Activated CD4-positive, alpha-beta T cell treated with anti-CD3 and anti-CD28 coated beads for 24 hours (primary cell): Measurements from ENCODE around the gene KCNJ18.
"Not testable (repeated sequence)": the region's sequence is repeated elsewhere in the genome, so short reads cannot be mapped to it uniquely, and the experiment has no call there.

Experiments
- DNase-seq, 2 donors: peaks; one replicate each; pipeline ENCODE4 v3.0.0-alpha.2; 2020; ENCODE audit warnings: low read depth in 2 of 2

The KCNJ18 gene

GRCh38 chr17:21691883-21692703 is at the start of gene KCNJ18:
Gene KCNJ18, plus strand, starts transcription at chr17:21692523. Its CDS starts 10,264 bp downstream, at chr17:21702787.
- DNase-seq, result not testable (repeated sequence)

- DNase-seq, result not testable (repeated sequence)
Observed at GRCh38 chr17:21648125-21648524, 44.2 kb upstream of the KCNJ18 start.

GRCh38 chr17:21650043-21650442 is 42.3 kb upstream of the KCNJ18 start:
- not testable (repeated sequence) for DNase-seq

- DNase-seq, result not testable (repeated sequence)
Observed at GRCh38 chr17:21652049-21652448, 40.3 kb upstream of the KCNJ18 start.

- not testable (repeated sequence) for DNase-seq
Observed at GRCh38 chr17:21653211-21653610, 39.1 kb upstream of the KCNJ18 start.

- DNase-seq, result not testable (repeated sequence)
Observed at GRCh38 chr17:21656518-21657309, 35.6 kb upstream of the KCNJ18 start.

GRCh38 chr17:21659635-21660034 is 32.7 kb upstream of the KCNJ18 start:
- not testable (repeated sequence) for DNase-seq

GRCh38 chr17:21661455-21661854 is 30.9 kb upstream of the KCNJ18 start:
- DNase-seq, result not testable (repeated sequence)

GRCh38 chr17:21663166-21663565 is 29.2 kb upstream of the KCNJ18 start:
- DNase-seq, result not testable (repeated sequence)

- not testable (repeated sequence) for DNase-seq
Observed at GRCh38 chr17:21663614-21664474, 28.5 kb upstream of the KCNJ18 start.

- DNase-seq, result not testable (repeated sequence)
Observed at GRCh38 chr17:21665171-21665570, 27.2 kb upstream of the KCNJ18 start.

- DNase-seq, result not testable (repeated sequence)
Observed at GRCh38 chr17:21665935-21666493, 26.3 kb upstream of the KCNJ18 start.

- not testable (repeated sequence) for DNase-seq
Observed at GRCh38 chr17:21666711-21667412, 25.5 kb upstream of the KCNJ18 start.

GRCh38 chr17:21667413-21668117 is 24.8 kb upstream of the KCNJ18 start:
- not testable (repeated sequence) for DNase-seq

GRCh38 chr17:21668118-21668488 is 24.2 kb upstream of the KCNJ18 start:
- not testable (repeated sequence) for DNase-seq

- not testable (repeated sequence) for DNase-seq
Observed at GRCh38 chr17:21668746-21669508, 23.4 kb upstream of the KCNJ18 start.

GRCh38 chr17:21669616-21670360 is 22.5 kb upstream of the KCNJ18 start:
- not testable (repeated sequence) for DNase-seq

- DNase-seq, result not testable (repeated sequence)
Observed at GRCh38 chr17:21670361-21671155, 21.8 kb upstream of the KCNJ18 start.
